Activated CD8-positive, alpha-beta memory T cell treated with anti-CD3 and anti-CD28 coated beads for 1 hour (primary cell): ENCODE measurements around the gene PIP4P1.

Experiments used
- DNase-seq, 2 donors: peaks; one replicate each; pipeline ENCODE4 v3.0.0-alpha.2; 2020; ENCODE audit warnings: low read depth in 1 of 2; ENCODE audit errors: extremely low read depth in 1 of 2

Gene PIP4P1

DNA sequence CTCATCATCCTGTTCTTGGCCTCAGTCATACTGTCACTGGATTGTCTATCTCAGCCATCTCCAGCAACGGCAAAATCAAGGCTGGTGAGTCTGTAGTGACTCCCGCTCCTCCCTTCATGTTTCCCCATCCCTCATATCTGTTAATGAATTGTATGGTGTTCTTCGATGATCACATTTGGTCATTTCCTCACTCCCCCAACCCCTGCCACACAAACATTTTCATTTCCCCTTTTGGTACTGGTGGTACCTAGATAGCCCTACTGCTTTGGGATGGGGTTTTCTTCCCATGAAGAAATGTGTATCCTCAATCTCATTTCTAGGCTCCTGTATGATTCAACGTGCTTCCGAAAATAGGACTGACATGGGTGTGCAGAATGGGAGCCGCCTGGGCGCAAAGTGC is 22.6 kb downstream of the PIP4P1 start:
- DNase-seq: no peak

DNA sequence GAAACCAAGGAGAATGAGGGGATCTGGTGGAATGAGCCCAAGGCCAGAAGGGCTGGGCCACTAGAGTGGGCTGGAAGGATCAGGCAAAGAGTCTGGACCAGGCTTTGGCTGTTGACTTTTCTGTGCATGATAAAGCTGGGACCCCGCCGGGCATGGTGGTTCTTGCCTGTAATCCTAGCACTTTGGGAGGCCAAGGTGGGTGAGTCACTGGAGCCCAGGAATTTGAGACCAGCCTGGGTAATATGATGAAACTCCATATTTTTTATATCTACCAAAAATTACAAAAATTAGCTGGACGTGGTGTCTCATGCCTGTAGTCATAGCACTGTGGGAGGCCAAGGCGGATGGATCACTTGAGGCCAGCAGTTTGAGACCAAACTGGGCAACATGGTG is 24.9 kb downstream of the PIP4P1 start:
- DNase-seq: no peak

DNA sequence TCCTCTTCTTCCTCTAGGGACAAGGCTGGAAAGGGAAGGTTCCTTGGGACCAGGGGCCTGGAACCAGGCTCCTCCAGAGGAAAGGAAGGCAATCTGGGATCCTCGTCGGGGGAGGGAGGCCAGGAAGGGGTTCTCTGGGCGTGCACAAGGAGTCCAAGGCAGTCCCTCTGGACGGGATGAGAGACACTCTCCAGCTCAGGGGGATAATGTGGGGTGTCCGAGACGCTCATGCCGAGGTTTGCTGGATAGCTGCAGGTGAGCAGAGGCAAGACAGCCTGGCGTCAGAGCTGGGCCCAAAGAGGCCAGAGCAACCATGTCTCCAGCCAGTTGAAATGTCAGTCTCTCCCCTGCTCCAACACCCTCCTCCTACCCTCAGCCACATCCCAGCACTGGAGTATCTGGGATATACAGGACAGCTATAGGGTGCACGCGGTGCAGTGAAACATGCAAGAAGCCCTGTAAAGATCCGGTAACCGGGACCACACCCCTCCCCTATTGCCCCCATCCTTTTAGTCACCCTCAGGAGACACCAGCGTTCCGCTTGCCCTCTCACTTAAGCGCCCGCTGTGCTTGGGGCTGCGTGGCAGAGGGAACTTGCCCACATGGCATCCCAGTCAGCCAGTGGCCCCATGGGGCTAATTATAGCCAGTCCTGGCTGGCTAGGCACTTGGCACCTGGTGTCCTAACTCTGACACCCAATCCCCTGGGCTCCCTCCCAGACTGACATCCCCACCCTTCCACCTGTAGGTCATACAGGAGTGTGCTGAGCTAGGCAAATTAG is 25.5 kb downstream of the PIP4P1 start, which contains the start of gene KLHL33:
Gene KLHL33 (minus strand): TSS at position 585 of the 781 bp plus-strand sequence. CDS start 355 bp downstream, at position 230.
- DNase-seq: no peak

DNA sequence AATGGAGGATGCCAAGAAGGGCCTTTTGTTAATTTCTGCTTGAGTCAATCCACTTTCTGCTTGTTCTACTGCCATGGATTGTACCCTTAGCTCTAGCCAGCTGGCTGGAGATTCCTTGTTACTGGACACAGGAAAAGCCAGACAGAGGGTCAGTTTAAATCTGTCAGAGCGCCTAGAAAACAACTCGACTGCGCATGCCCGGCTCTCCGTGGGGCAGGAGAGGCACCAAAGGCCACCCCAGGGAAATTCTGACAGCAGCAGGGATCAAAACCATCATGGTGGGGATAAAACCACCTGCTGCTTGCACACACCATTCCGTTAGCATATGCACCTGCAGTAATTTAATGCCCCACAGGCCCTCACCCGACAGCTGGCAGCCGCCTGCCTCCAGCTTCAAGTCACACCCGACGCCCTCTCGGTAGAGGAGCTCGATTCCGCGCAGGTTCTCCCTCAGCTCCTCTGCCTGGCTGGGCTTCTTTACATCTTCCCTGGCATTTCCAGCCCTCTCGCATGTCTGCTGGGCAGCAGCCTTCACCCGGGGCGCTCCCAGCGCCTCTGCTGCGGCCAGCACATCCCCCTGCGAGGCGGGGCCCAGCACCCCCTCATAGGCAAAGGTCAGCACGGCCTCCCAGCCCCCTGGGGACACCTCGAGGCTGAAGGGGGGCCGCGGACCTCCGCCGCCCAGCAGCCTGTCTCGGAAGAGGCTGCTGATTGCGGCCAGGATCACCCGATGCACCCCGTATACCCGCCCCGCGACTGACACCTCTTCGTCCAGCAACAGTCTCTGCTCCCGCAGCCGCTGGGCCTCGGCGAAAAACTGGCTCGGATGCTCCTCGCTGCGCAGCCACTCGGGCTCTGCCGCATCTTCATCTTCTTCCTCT is 26.3 kb downstream of the PIP4P1 start:
- no peak for DNase-seq

DNA sequence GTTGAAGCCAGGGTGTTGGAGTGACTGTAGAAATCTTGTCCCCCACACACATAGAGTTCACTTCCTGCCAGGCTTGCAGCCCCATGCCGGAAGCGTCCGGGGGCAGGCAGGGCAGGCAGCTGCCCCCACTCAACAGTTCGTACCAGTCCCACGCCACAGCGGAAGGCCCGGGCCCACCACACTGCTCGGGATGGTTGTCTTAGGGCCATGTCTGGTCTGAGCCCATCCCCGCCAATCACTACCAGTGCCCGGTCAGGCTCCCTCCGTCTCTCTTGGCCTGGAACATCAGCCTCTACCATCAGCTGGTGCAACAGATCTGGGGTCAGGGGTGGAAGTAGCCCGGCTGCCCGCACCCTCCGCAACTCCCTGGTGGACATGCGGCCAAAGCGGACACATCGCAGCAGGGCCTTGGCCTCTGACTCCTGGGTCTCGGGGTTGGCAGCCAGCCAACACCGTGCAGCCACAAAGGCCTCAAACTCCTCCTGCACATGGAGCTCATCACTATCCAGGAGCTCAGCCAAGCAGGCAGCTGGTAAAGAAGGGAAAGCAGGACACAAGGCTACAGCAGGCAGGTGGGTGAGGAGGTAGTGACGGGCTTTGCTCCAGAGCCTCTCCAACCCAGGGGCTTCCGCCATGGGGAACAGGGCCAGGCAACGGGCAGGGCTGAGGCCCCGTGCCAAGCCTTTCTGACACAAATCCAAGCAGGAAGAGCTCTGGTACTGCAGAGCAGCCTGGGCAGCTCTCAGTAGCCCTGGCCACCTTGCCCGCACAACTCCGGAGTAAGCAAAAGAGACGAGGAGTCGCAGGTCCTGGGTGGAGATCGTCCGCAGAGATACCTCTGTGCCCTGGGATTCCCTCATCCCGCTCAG is 31.2 kb downstream of the PIP4P1 start:
- DNase-seq: no peak

DNA sequence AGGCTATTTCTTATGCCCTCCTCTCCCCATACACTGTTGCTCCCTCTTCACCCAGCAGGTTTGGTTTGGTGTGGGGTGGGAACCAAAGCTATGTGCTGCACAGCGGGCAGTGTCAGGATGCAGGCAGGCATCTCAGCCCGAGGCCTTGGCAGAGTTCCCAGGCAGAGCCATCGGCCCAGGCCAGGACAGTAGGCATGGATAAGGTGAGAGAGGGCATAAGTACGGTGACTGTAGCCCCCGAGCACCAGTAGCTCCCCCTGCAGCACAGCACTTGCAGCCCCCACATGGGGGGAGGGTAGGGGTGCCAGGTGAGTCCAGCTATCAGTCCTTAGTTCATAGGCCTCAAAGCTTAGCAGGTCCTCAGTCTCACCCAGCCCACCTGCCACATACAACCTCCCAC is 32.4 kb downstream of the PIP4P1 start:
- DNase-seq: no peak

DNA sequence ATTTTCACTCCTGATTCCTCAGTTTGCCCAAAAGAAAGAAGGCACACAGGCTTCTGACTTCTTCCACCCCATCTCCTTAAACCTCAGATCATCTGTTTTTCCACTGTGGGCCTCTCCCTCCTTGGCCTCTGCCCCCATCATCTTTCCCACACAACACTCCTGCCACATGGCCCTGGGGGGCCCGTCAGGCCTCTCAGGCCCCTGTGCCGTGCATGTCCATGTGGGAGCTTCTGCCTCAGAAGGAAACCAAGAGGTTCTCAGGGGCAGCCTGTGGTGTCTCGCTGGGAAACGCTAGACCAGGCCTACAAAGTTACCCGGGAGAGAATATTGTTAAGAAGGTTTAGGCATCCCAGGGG is 33.2 kb downstream of the PIP4P1 start:
- DNase-seq: no peak

DNA sequence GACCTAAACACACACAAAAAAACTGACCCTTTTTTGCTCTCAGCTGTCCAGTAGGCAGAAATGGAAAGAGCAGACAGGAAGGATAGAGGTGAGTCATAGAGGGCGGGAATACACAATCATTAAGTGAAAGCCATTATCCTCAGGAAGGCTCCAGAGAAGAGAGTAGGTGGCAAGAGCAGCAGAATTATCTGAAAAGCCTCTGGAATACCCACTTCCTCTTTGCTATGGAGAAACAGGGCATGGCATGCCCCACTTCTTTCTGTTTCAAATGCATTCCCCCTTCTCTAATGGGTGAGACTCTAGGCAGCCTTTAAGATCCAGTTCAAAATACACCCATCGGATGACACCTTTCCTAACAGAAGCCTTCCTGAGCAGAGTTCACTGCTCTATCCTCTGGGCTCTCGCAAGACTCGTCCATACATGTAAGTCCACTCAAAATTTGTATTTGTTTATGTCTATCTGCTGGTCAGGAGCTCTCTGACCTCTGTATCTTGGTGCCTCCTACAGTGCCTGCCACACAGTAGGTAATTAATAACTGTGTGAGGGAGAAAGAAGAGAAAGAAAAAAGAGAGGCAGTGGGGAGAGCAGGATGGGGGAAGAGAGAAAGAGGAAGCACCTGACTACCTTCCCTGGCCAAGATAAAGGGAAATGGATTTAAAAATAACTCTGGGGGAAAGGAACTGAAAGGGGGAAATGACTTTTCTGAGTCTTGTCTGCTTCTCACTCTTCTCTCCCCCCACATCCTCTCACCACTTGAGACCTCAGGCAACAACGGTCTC is 33.8 kb downstream of the PIP4P1 start:
- DNase-seq: no peak

DNA sequence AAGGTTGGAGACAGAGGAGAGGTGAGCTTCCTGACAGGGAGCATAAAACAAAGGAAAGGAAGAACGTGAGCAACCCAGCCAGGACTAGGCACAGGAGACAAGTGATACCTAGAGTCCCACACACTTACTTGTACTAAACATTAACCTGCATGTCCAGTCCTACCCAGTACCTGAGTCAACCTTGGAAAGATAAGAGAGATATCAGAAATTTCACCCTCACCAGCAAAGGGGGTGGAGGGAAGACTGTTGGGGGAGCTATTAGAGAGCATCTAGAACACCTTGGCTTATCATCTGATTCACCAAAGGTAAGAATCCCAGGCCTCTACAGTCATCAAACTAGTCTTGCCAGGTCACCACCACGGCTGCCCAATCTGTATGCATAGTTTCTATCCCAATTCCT is 36.4 kb downstream of the PIP4P1 start:
- no peak for DNase-seq

DNA sequence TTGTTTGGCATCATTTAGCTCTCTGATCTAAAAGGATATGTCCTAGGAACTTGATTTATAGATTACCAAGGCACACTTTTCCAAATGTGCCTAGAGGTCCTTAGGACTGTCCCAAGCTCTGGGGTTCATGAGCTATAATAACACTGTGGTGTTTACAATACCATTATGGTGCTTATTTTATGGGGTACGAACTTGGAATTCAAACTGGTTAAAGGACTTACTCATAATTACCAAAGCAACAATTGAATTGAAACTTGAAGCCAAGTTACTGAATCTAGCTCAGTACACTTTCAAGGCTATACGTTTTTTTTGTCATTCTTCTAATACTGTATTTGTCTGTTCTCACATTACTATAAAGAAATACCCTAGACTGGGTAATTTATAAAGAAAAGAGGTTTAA is 38.3 kb downstream of the PIP4P1 start:
- DNase-seq: no peak

DNA sequence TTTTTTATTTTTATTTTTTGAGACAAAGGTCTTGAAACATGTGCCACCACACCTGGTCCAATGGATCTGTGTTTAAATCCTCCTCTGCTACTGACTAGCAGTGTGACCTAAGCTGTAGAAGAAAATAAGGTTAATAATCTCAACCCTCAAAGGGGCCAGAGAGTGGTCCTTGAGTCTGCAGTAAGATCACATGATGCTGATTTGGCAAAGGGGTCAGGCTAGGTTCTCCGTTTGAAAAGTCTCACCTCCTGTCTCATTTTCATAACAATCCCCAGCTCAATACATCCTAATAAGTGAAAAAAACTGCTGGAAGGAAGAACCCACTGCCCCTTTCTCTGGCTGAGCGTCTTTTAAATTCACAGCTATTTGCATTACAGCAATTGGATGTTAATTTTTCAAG is 40.0 kb downstream of the PIP4P1 start:
- DNase-seq: no peak

DNA sequence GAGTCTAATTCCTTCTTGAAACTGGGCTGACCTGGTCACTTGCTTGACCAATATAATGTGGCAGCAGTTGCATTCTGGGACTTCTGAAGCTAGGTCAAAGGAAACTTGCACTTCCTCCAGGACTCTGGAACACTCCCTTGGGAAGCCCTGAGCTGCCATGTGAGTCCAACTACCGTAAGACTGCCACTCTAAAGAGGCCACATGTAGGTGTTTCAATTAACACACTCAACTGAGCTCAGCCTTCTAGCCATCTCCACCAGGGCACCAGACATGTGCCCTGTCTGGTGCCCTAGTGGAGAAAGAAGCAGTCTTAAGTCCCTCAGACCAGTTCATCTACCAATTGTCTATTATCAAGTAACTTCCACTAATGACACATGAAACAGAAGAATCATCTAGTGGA is 41.8 kb downstream of the PIP4P1 start:
- DNase-seq: no peak

DNA sequence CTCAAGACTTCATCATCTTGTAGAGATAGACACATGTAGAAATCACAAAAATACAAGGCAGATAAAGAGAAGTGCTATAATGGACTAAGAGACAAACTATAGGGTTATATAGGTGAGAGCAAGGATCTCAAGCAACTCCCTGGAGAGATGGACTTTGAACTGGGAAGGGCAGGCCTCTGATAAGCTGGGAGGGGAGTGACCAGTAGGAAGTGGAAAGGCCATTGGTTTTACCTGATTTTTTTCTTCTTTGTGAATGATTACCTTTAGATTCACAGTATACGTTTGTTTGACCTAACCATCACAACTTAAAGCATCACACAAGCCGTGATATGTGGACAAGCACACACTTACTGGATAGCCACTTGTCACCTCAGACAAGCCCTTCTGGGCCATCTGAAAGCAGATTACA is 42.7 kb downstream of the PIP4P1 start:
- DNase-seq: no peak

DNA sequence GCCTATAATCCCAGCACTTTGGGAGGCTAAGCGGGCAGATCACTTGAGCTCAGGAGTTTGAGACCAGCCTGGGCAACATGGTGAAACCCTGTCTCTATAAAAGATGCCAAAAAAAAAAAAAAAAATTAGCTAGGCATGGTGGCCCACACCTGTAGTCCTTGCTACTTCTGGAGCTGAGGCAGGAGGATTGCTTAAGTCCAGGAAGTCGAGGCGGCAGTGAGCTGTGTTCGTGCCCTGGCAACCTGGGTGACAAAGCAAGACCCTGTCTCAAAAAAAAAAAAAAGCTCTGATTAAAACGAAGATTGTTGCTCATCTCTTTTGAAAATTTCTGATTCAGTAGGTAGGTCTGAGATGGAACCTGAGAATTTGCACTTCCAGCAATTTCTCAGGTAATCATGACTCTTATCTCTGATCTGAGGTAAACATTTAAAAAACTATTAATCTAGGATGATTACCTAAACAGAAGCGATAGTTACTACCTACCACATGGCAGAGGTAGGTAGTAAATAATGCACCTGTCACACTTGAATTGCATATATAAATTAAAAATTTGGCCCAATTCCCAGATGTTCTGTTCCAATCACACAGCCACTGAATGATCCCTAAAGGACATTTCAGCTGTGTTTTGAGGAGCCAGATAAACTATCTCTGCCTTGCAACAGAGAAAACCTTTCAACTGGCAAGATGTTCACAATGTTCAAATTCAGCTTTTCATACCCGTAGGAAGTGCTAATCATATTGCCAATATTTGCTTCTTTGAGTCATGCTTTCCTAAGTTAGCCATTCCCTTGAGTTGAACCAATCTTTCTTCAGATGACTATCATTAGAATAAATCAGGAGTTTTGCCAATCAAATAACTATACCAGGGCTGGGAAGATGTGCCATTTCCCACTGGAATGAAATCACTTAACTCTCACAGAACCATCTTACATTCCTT is 43.7 kb downstream of the PIP4P1 start:
- DNase-seq: no peak

DNA sequence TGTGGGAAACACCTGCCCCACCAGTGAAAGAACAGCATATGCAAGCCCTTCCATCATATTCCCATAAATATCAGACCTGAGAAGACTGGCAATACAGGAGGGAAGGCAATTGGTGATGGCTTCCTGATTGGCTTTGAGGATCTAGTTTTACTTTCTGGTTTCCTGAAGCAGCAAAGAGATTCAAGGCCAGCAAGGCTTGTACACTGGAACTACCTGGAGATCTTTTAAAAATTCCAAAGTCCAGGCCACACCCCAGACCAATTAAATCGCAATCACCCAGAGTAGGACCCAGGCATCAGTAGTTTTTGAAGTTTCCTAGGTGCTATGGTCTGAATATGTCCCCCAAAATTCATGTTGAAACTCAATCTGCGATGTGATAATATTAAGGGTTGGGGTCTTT is 45.0 kb downstream of the PIP4P1 start:
- DNase-seq: no peak

DNA sequence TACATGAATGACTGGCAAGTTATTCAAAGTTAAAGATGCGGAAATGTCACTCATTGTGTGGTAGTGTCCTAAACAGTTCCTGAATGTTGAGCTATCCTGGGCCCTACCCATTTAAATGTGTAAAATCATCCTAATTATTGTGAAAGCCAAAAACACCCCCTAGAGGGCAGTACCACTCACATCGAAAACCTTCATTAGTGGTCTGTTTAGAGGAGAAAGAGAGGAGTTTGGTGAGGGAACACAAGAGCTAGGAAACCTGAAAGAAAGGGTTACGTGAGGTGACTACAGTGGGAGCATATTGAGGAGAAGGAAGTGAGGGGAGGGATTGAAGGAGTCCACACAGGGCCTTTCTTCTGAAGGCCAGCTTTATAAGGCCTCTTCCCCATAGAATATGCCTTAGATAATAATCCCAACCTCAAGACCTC is 45.4 kb downstream of the PIP4P1 start:
- no peak for DNase-seq

DNA sequence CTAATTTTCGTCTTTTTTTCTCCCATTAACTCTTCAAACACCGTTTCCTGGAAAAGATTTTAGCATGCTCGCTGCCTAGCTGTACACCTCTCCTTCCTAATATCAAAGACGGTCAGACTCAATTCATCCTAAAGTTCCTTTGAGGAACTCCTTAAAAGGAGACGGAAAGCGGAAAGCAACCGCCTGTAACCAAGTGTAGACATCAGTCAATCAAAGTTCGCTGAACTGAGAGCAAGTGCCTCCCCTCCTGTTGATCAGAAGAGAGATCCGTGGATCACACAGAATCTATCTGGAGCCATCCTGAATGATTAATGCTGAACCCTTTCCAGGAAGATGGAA is 47.5 kb downstream of the PIP4P1 start:
- DNase-seq: no peak

DNA sequence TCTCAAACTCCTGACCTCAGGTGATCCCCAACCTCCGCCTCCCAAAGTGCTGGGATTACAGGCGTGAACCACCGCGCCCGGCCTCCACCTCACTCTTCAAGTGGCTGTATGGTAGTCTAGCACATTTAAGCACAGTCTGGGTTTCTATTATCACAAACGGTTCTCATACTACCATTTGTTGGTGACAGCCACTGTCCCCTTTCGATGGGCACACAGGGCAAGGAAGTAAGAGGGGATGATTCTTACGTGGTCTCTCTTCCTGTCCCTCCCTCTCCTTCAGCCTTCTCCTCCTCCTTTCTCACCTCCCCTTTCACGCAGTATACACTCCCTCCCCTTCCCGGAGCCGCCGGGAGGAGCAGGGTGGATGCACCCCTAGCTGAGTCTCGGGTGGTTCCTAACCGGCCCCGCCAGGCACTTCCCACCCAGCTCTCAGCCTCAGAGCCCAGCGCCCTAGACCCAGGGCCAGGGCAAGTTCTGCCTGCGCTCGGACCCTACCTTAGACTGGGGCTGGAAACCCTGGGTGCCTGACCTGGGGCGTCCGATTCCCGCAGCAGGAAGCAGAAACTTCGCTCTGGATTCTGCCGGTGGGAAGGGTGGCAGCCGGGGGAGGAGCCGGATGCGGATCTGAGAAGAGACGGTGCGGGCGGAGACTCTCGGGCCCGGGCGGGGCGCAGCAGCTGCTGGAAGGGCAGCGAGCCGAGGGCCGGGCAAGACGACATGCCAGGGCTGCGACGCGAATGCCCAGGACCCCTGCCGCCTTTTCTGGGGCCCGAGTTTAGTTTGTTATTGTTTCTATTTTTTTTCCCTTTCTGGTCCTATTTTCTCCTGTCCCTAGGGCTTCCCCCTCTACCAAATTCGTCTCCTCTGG is 48.1 kb downstream of the PIP4P1 start, which contains the start of gene TEP1:
Gene TEP1 (minus strand): TSS at position 626 of the 868 bp plus-strand sequence. CDS start 5,062 bp downstream, outside the sequence.
- DNase-seq: peak; percentile 13 to 58
